Bronchial epithelial cell (primary cell): ENCODE results near the gene TMEM121B. TPM values are rescaled to one million over a fixed set of nuclear protein-coding genes. Genes with fewer than 3 reads are reported as not detected.

ENCODE experiments used
- DNase-seq: peaks from one replicate; pipeline ENCODE4 v3.0.0-alpha.2; 2010; ENCODE audit warnings: low read depth
- FAIRE-seq: peaks from 2 replicates; lab custom pipeline; 2011; peaks lifted over from hg19 to GRCh38; lab: Jason Lieb, UNC
- H3K27me3 ChIP-seq: 2 replicates; pipeline ENCODE4 v1.5.1; 2011; ENCODE audit warnings: low read length; ENCODE audit not compliant: control insufficient read depth, insufficient read depth
- H3K36me3 ChIP-seq: 2 replicates; pipeline ENCODE4 v1.5.1; 2011; ENCODE audit warnings: low read length; ENCODE audit not compliant: control insufficient read depth, insufficient read depth
- H3K4me3 ChIP-seq: 2 replicates; pipeline ENCODE4 v1.5.1; 2011; ENCODE audit warnings: mild to moderate bottlenecking, low read depth, low read length, control low read depth
- CTCF ChIP-seq: IDR thresholded peaks from 2 replicates; pipeline ENCODE4 v1.5.1; 2011; ENCODE audit warnings: mild to moderate bottlenecking, moderate library complexity, low read length, control low read depth, inconsistent platforms; ENCODE audit not compliant: insufficient read depth, severe bottlenecking
- total RNA-seq: library from RNA; depleted of rRNA; stranded (reverse); fragments of >200 nt; gene quantifications from 2 replicates; pipeline ENCODE4 v1.2.1, GENCODE V29; 2014

Gene TMEM121B
- total RNA-seq, 1 donor from 2014 or later: not detected

- no peak overlapping the region for H3K4me3 ChIP-seq
- DNase-seq (no peak), FAIRE-seq (no peak)
- H3K36me3 ChIP-seq: peaks cover 29% of the 10 kb centered on the region
- H3K27me3 ChIP-seq: no peaks in the 10 kb centered on the region
- no peak for TF ChIP-seq CTCF
Measured at GRCh38 chr22:17102297-17102667, 18.9 kb downstream of the TMEM121B start.

GRCh38 chr22:17101475-17102296 lies 19.5 kb downstream of the TMEM121B start:
- peaks cover 30% of the 10 kb centered on the region for H3K36me3 ChIP-seq
- no peak for TF ChIP-seq CTCF
- H3K27me3 ChIP-seq: no peaks in the 10 kb centered on the region
- DNase-seq: no peak
- H3K4me3 ChIP-seq: no peak overlapping the region
- peak; percentile 96 for FAIRE-seq

GRCh38 chr22:17100621-17101020 lies 20.5 kb downstream of the TMEM121B start:
- Histone ChIP-seq H3K36me3 (peaks cover 27% of the 10 kb centered on the region), H3K27me3 (no peaks in the 10 kb centered on the region), H3K4me3 (no peak overlapping the region)
- FAIRE-seq: no peak
- no peak for TF ChIP-seq CTCF
- no peak for DNase-seq

GRCh38 chr22:17098379-17098819 lies 22.8 kb downstream of the TMEM121B start:
- FAIRE-seq (no peak), DNase-seq (no peak)
- no peak overlapping the region for H3K4me3 ChIP-seq
- no peaks in the 10 kb centered on the region for H3K27me3 ChIP-seq
- TF ChIP-seq CTCF: no peak
- peaks cover 25% of the 10 kb centered on the region for H3K36me3 ChIP-seq

GRCh38 chr22:17097701-17098100 lies 23.5 kb downstream of the TMEM121B start:
- FAIRE-seq: no peak
- no peak for TF ChIP-seq CTCF

More at GRCh38 chr22:17097701-17098100, 23.5 kb downstream of the TMEM121B start:
- Histone ChIP-seq H3K4me3 (no peak overlapping the region), H3K27me3 (no peaks in the 10 kb centered on the region), H3K36me3 (peaks cover 25% of the 10 kb centered on the region)
- DNase-seq: no peak
